H1 (cell line): ENCODE data around the gene P2RX6. TPM values are rescaled to one million over a fixed set of nuclear protein-coding genes. Genes with fewer than 3 reads are reported as not detected.

ENCODE experiments used
- CTCF ChIA-PET: fragments of 300-600 bp; sonication (Branson Sonifier 250); formaldehyde crosslinking; loops from one replicate; lab custom pipeline; 2021; ENCODE audit not compliant: partially characterized antibody; lab: Charles Lee
- POLR2A ChIA-PET: fragments of 300-600 bp; sonication (Branson Sonifier 250); formaldehyde crosslinking; loops from one replicate; lab custom pipeline; 2021; ENCODE audit warnings: inconsistent platforms; ENCODE audit not compliant: partially characterized antibody; lab: Charles Lee
- DNase-seq, 2 experiments: peaks; one replicate each; pipeline versions ENCODE4 v3.0.0 to v3.0.0-alpha.2; 2010 to 2022; ENCODE audit warnings: low spot score in 2 of 2, low read depth in 1 of 2, mixed read lengths in 1 of 2
- FAIRE-seq: peaks from 2 replicates; lab custom pipeline; 2011; peaks lifted over from hg19 to GRCh38; lab: Jason Lieb, UNC
- H2AFZ ChIP-seq: 2 replicates; pipeline ENCODE4 v1.8.1; 2012; ENCODE audit warnings: low read length, inconsistent platforms
- H2AK5ac ChIP-seq: 2 replicates; pipeline ENCODE4 v1.6.1; 2013; ENCODE audit warnings: low read depth, low read length
- H2BK120ac ChIP-seq: replicated peaks from 2 replicates; pipeline ENCODE3; 2013; ENCODE audit warnings: low read depth, low read length, inconsistent platforms
- H2BK12ac ChIP-seq: 2 replicates; pipeline ENCODE4 v1.6.1; 2013; ENCODE audit warnings: low read depth, low read length
- H2BK15ac ChIP-seq: 2 replicates; pipeline ENCODE4 v1.6.1; 2013; ENCODE audit warnings: low read length
- H2BK20ac ChIP-seq: 2 replicates; pipeline ENCODE4 v1.6.1; 2013; ENCODE audit warnings: low read length
- H2BK5ac ChIP-seq: 2 replicates; pipeline ENCODE4 v1.6.1; 2013; ENCODE audit warnings: low read depth, low read length
- H3K14ac ChIP-seq: 2 replicates; pipeline ENCODE4 v1.6.1; 2013; ENCODE audit warnings: inconsistent platforms; ENCODE audit not compliant: insufficient read length
- H3K18ac ChIP-seq: 2 replicates; pipeline ENCODE4 v1.6.1; 2013; ENCODE audit warnings: low read length; ENCODE audit errors: extremely low read depth
- H3K23ac ChIP-seq: 2 replicates; pipeline ENCODE4 v1.6.1; 2013; ENCODE audit warnings: inconsistent platforms; ENCODE audit not compliant: insufficient read length
- H3K23me2 ChIP-seq: 2 replicates; pipeline ENCODE4 v1.6.1; 2013; ENCODE audit warnings: low read depth, low read length
- H3K27ac ChIP-seq: 2 replicates; pipeline ENCODE4 v1.6.1; 2011; ENCODE audit warnings: low read depth, low read length, inconsistent platforms
- H3K27me3 ChIP-seq, 4 experiments: replicated peaks in 1 of 4; 1 replicate in 1 of 4; 2 replicates in 3 of 4; pipeline versions ENCODE4 v1.6.1 to v1.8.1; 2011 to 2013; ENCODE audit warnings: low read length in 3 of 4, mild to moderate bottlenecking in 3 of 4, inconsistent platforms in 2 of 4, mixed read lengths in 2 of 4, moderate library complexity in 1 of 4; ENCODE audit not compliant: control insufficient read depth in 3 of 4, insufficient read depth in 3 of 4; ENCODE audit errors: extremely low read depth in 1 of 4
- H3K36me3 ChIP-seq, 4 experiments: 2 replicates each; pipeline versions ENCODE4 v1.6.1 to v1.8.1; 2011 to 2013; ENCODE audit warnings: mild to moderate bottlenecking in 4 of 4, low read length in 3 of 4, moderate library complexity in 2 of 4, control low read depth in 1 of 4, inconsistent platforms in 1 of 4; ENCODE audit not compliant: insufficient read depth in 4 of 4, control insufficient read depth in 2 of 4
- H3K4ac ChIP-seq: replicated peaks from 2 replicates; pipeline ENCODE3; 2013; ENCODE audit warnings: low read length, low read depth, mixed read lengths, inconsistent platforms; ENCODE audit not compliant: insufficient read length
- H3K4me1 ChIP-seq, 4 experiments: replicated peaks in 1 of 4; 1 replicate in 1 of 4; 2 replicates in 3 of 4; pipeline versions ENCODE4 v1.6.1 to v1.8.1; 2011 to 2013; ENCODE audit warnings: low read length in 3 of 4, inconsistent platforms in 2 of 4, mixed read lengths in 1 of 4; ENCODE audit not compliant: insufficient read depth in 4 of 4, control insufficient read depth in 3 of 4
- H3K4me2 ChIP-seq, 2 experiments: 2 replicates each; pipeline versions ENCODE4 v1.6.1 to v1.8.1; 2011 to 2013; ENCODE audit warnings: low read depth in 2 of 2, low read length in 2 of 2, control low read depth in 1 of 2, inconsistent platforms in 1 of 2, mild to moderate bottlenecking in 1 of 2; ENCODE audit not compliant: insufficient read depth in 1 of 2
- H3K4me3 ChIP-seq, 4 experiments: fragments of 200-600, 300-600 bp in 1 of 4; sonication (generic), shearing (Covaris generic), sonication (Bioruptor Twin) in 1 of 4; 2 replicates each; pipeline versions ENCODE4 v1.5.1 to v1.8.1; 2011 to 2016; ENCODE audit warnings: low read length in 4 of 4, low read depth in 3 of 4, control low read depth in 2 of 4, inconsistent platforms in 2 of 4, mild to moderate bottlenecking in 2 of 4, mixed read lengths in 1 of 4, moderate library complexity in 1 of 4; ENCODE audit not compliant: insufficient read depth in 2 of 4; ENCODE audit errors: extremely low read depth in 1 of 4
- H3K56ac ChIP-seq: replicated peaks from 2 replicates; pipeline ENCODE3; 2013; ENCODE audit warnings: low read depth, mild to moderate bottlenecking, mixed read lengths, low read length, inconsistent platforms; ENCODE audit not compliant: insufficient read length
- H3K79me1 ChIP-seq: 2 replicates; pipeline ENCODE4 v1.6.1; 2013; ENCODE audit warnings: low read depth, low read length, control low read depth
- H3K79me2 ChIP-seq, 2 experiments: 2 replicates each; pipeline versions ENCODE4 v1.6.1 to v1.8.1; 2012 to 2013; ENCODE audit warnings: low read length in 2 of 2, mild to moderate bottlenecking in 2 of 2, inconsistent platforms in 1 of 2; ENCODE audit not compliant: insufficient read depth in 2 of 2, control insufficient read depth in 1 of 2
- H3K9ac ChIP-seq, 4 experiments: replicated peaks in 1 of 4; 1 replicate in 1 of 4; 2 replicates in 3 of 4; pipeline versions ENCODE4 v1.6.1 to v1.8.1; 2011 to 2013; ENCODE audit warnings: low read depth in 3 of 4, low read length in 3 of 4, control low read depth in 2 of 4, mild to moderate bottlenecking in 2 of 4, moderate library complexity in 2 of 4, inconsistent platforms in 1 of 4; ENCODE audit errors: extremely low read depth in 1 of 4
- H3K9me3 ChIP-seq, 2 experiments: 2 replicates each; pipeline versions ENCODE4 v1.6.1 to v1.8.1; 2012 to 2013; ENCODE audit warnings: mild to moderate bottlenecking in 2 of 2, moderate library complexity in 2 of 2, control low read depth in 1 of 2, inconsistent platforms in 1 of 2, low read depth in 1 of 2, low read length in 1 of 2, mixed read lengths in 1 of 2; ENCODE audit not compliant: insufficient read depth in 2 of 2
- H4K20me1 ChIP-seq, 2 experiments: replicated peaks in 1 of 2; 2 replicates each; pipeline versions ENCODE3 to v1.8.1; 2011 to 2013; ENCODE audit warnings: inconsistent platforms in 2 of 2, low read length in 2 of 2, mild to moderate bottlenecking in 1 of 2; ENCODE audit not compliant: insufficient read depth in 2 of 2, control insufficient read depth in 1 of 2
- H4K5ac ChIP-seq: 2 replicates; pipeline ENCODE4 v1.6.1; 2013; ENCODE audit warnings: low read length, low read depth, mixed read lengths, inconsistent platforms; ENCODE audit not compliant: insufficient read length
- H4K8ac ChIP-seq: 2 replicates; pipeline ENCODE4 v1.8.0; 2013; ENCODE audit warnings: mild to moderate bottlenecking, moderate library complexity, low read length, inconsistent platforms; ENCODE audit not compliant: insufficient read depth; ENCODE audit errors: extremely low read depth
- H4K91ac ChIP-seq: replicated peaks from 2 replicates; pipeline ENCODE3; 2013; ENCODE audit warnings: low read length, mixed read lengths, inconsistent platforms; ENCODE audit not compliant: insufficient read length
- CHD1 ChIP-seq: IDR thresholded peaks from 2 replicates; pipeline ENCODE4 v1.6.1; 2012; ENCODE audit warnings: low read depth, low read length, improper control_type of control experiment
- EZH2 ChIP-seq: fragments of 200-600 bp; sonication (generic); IDR thresholded peaks from 2 replicates; pipeline ENCODE4 v1.7.1; 2012; ENCODE audit warnings: low read depth, mild to moderate bottlenecking, moderate library complexity, low read length, inconsistent platforms; ENCODE audit not compliant: severe bottlenecking
- WGBS, 2 experiments: shearing (Covaris generic) in 1 of 2; methylation state at CpG; one replicate each; pipeline versions ENCODE4 v1.1.6 to v1.1.7; 2013 to 2015; ENCODE audit warnings: low lambda C conversion rate in 2 of 2, mixed read lengths in 2 of 2, inconsistent platforms in 1 of 2, low coverage in 1 of 2, missing lambda C conversion rate in 1 of 2; ENCODE audit not compliant: insufficient replicate concordance in 2 of 2, insufficient coverage in 1 of 2, insufficient read length in 1 of 2; ENCODE audit errors: extremely low coverage in 1 of 2, missing lambda C conversion rate in 1 of 2; 5-methylcytosine and 5-hydroxymethylcytosine counted together
- polyA plus RNA-seq, 7 experiments: library from polyadenylated mRNA; depleted of rRNA in 3 of 7; stranded (reverse) in 5 of 7; unstranded in 2 of 7; fragments of >200 nt in 5 of 7; fragments of 200-250 nt in 2 of 7; gene quantifications; 1 replicate in 5 of 7; 2 replicates in 1 of 7; 4 replicates in 1 of 7; pipeline versions ENCODE4 v1.2.1 to v1.2.3, GENCODE V29; 2011 to 2013; ENCODE audit warnings: missing spikeins in 2 of 7, mixed read lengths in 2 of 7
- total RNA-seq: library from RNA; stranded (reverse); fragmentation: NEBNext Ultra II Directional; extraction: Animal tissue kit (Norgen Biotek cat#: 25700); gene quantifications from 2 replicates; pipeline ENCODE4 v1.2.1, GENCODE V29; 2021

The P2RX6 gene
- total and polyA plus RNA-seq, 2 of the 8 experiments (the other 6 are each of a cell fraction or from before 2014, with no cell fraction given): 0.09 TPM; not detected in 1

DNA sequence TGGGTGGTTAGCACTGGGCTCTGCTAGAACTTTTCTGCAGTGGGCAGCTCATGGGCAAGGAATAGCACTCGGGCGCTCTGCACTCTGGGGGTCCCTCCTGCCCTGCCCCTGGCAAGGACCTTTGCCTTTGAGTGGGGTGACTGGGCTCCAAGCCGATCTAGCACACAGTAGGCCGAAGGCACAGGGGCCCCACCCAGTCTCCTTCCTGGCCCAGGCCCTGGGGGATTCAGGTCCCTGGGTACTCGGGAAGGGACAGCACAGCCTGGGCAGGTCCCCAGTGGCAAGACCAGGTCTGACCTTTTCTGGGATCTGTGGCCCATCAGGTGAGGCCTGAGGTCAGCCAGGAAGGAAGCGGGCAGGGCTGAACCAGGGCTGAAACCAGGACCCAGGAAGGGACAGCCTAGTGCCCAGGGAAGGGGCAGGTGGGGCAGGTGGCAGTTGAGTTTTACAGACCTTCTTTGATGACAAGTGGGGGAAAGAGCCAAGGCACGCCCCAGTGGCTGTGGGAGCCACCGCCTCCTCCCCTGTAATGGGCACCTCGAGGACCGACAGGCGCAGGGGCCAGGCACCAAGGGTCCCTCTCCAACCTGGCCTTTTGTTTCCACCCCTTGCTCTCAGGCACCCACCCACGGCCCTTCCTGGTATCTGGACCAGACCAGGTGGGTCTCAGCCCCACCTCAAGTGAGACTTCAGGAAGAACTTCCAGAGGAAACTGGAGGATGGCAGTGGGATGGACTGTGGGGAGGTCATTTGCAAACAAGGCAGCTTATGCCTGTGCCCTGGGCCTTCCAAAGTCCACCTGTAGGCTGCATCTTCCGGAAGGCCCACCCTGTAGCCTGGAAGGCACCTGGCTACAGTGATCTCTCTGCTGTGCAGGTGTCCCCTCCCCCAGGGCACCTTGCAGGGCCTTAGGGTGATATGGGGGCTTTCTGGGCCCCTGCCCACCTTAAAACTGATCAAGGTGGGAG is 48.8 kb upstream of the P2RX6 start:
- DNase-seq: no peak
- WGBS, 2 experiments: 75% methylated on average over 9 of the region's 13 CpGs; no CpG with 5 or more reads in 1 of the 2 experiments

More for the DNA sequence above, 48.8 kb upstream of the P2RX6 start:
- Histone ChIP-seq H3K4me1 (peaks cover 0 to 18% (median 12%) of the 10 kb centered on the region in 4 experiments; a peak in 6 of 7 replicates), H2BK15ac (no peak overlapping the region), H4K5ac (no peak overlapping the region), H3K4me3 (no peak overlapping the region), H3K56ac (no peak overlapping the region), H2BK5ac (no peak overlapping the region), H3K18ac (no peak overlapping the region), H2BK20ac (no peak overlapping the region), H3K4ac (no peak overlapping the region), H3K23me2 (peaks cover 2% of the 10 kb centered on the region; the same call in 1 of the 2 replicates), H3K79me1 (no peaks in the 10 kb centered on the region), H3K27ac (no peak overlapping the region), H3K79me2 (no peaks in the 10 kb centered on the region), H3K9me3 (no peaks in the 10 kb centered on the region), H3K4me2 (peak overlapping the region in 1 of 2 experiments; percentile 62; a peak in 1 of 4 replicates), H3K23ac (no peak overlapping the region), H2AFZ (no peak overlapping the region), H4K20me1 (peaks cover 6 to 11% of the 10 kb centered on the region in 2 experiments), H2BK12ac (no peak overlapping the region), H2BK120ac (no peak overlapping the region), H3K27me3 (peaks cover 34 to 70% (median 60%) of the 10 kb centered on the region in 4 experiments), H3K9ac (no peak overlapping the region)
- ChIA-PET CTCF (interaction anchor here (0.8 to 10.9 kb wide), 6 partner anchors 9 to 183 kb away, joined by 3 to 115 read pairs (median 4); no protein-coding TSS in a partner anchor), POLR2A (interaction anchor here (0.6 to 2.3 kb wide), 4 partner anchors 15 to 80 kb away, joined by 3 to 7 read pairs (median 4); partner anchors contain the start of gene LZTR1)
- TF ChIP-seq CHD1: no peak
- peak; percentile 36 for TF ChIP-seq EZH2
- TF ChIP-seq, all 59 proteins: peak for 1
- no peak overlapping the region for H2AK5ac ChIP-seq
- H3K36me3 ChIP-seq: no peaks in the 10 kb centered on the region
- H4K8ac ChIP-seq: peak overlapping the region; percentile 59
- no peak for FAIRE-seq
- no peak overlapping the region for H3K14ac ChIP-seq
- H4K91ac ChIP-seq: no peak overlapping the region
